A673 (cell line): ENCODE results near the gene CPED1. TPM values are rescaled to one million over a fixed set of nuclear protein-coding genes. Genes with fewer than 3 reads are reported as not detected.

Experiments used
- BruUV-seq: library from RNA; stranded (reverse); fragments of 400-500 nt; replicated peaks from 2 replicates; lab custom pipeline; 2021; lab: Mats Ljungman, UMichigan
- CTCF ChIA-PET: fragments of 300-600 bp; sonication (Branson Sonifier 250); formaldehyde crosslinking; loops from one replicate; lab custom pipeline; 2022; ENCODE audit warnings: antibody characterized with exemption; lab: Charles Lee
- POLR2A ChIA-PET: fragments of 300-600 bp; sonication (Branson Sonifier 250); formaldehyde crosslinking; loops from one replicate; lab custom pipeline; 2022; ENCODE audit warnings: antibody characterized with exemption; ENCODE audit not compliant: low non-redundant PET; lab: Charles Lee
- DNase-seq: peaks from one replicate; pipeline ENCODE4 v3.0.0-alpha.2; 2015; ENCODE audit warnings: low spot score
- H3K27ac ChIP-seq: fragments of 200-600 bp; sonication (generic); 2 replicates; pipeline ENCODE4 v1.5.1; 2016; ENCODE audit warnings: mixed run types, low read depth, mild to moderate bottlenecking, mixed read lengths, antibody characterized with exemption, low read length; ENCODE audit not compliant: poor library complexity, severe bottlenecking
- H3K27me3 ChIP-seq: fragments of 200-600 bp; sonication (generic); replicated peaks from 2 replicates; pipeline ENCODE4 v1.6.1; 2017; ENCODE audit warnings: mixed run types, low read depth, mild to moderate bottlenecking, mixed read lengths, antibody characterized with exemption, low read length; ENCODE audit not compliant: insufficient read depth, poor library complexity
- H3K36me3 ChIP-seq: fragments of 200-600 bp; sonication (generic); 2 replicates; pipeline ENCODE4 v1.6.1; 2016; ENCODE audit warnings: mixed run types, mild to moderate bottlenecking, mixed read lengths, antibody characterized with exemption, low read length; ENCODE audit not compliant: insufficient read depth, poor library complexity, severe bottlenecking
- H3K4me1 ChIP-seq: fragments of 200-600 bp; sonication (generic); 2 replicates; pipeline ENCODE4 v1.6.1; 2017; ENCODE audit warnings: mixed run types, mild to moderate bottlenecking, mixed read lengths, antibody characterized with exemption, low read length; ENCODE audit not compliant: insufficient read depth, poor library complexity, severe bottlenecking
- H3K4me3 ChIP-seq: fragments of 200-600 bp; sonication (generic); 2 replicates; pipeline ENCODE4 v1.5.1; 2016; ENCODE audit warnings: low read depth, mixed run types, mild to moderate bottlenecking, mixed read lengths, low read length; ENCODE audit not compliant: poor library complexity, severe bottlenecking
- H3K9me3 ChIP-seq: fragments of 200-600 bp; sonication (generic); 2 replicates; pipeline ENCODE4 v1.6.1; 2016; ENCODE audit warnings: mixed run types, low read depth, mild to moderate bottlenecking, mixed read lengths, antibody characterized with exemption, low read length; ENCODE audit not compliant: poor library complexity, severe bottlenecking
- EZH2 ChIP-seq: fragments of 200-600 bp; sonication (generic); IDR thresholded peaks from 2 replicates; pipeline ENCODE4 v1.6.1; 2017; ENCODE audit warnings: borderline replicate concordance, low read depth, mild to moderate bottlenecking, mixed read lengths, antibody characterized with exemption, low read length; ENCODE audit not compliant: poor library complexity, severe bottlenecking
- intact Hi-C: fragments of 100-400 bp; cut with micrococcal nuclease; formaldehyde crosslinking; loops from one replicate; pipeline ENCODE4 v1.10.0; 2022; ENCODE audit not compliant: unreplicated experiment
- total RNA-seq: library from RNA; stranded (reverse); gene quantifications from 2 replicates; pipeline ENCODE4 v1.2.3, GENCODE V29; 2021
- TF ChIP-seq, protein P1 (sequence below): fragments of 300-800, 200-600 bp; sonication (generic); conservative IDR thresholded peaks from 2 replicates; pipeline ENCODE4 v1.5.1; 2017; ENCODE audit warnings: low read depth, mild to moderate bottlenecking, antibody characterized with exemption, low read length, moderate library complexity, mixed read lengths

CPED1 gene
- total RNA-seq, 1 experiment from 2014 or later = 0.15 TPM

DNA sequence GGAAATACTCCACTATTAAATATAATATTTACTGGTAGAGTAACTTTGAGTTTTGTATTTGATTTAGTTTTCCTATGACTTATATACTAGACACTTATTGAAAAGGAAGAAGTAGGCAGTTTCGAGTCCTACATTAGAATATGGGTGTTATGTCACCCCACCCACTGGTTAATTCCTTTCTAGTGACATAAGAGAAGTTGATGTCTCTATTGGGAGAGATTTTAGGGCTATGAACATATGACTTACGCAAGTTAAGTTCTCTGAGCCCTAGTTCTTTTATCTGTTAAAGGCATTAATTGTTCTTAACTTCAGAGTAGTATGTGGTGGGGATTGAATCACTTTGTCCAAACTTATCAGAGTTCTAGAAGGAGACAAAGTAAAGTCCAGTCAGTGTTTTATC lies 30.5 kb downstream of the CPED1 start:
- no peaks in the 10 kb centered on the region for H3K27me3 ChIP-seq
- H3K27ac ChIP-seq = no peak overlapping the region
- H3K4me3 ChIP-seq = no peak overlapping the region
- POLR2A ChIA-PET = no interaction called here
- intact Hi-C loops = no loop called here
- CTCF ChIA-PET = no interaction called here
- no peaks in the 10 kb centered on the region for H3K36me3 ChIP-seq
- TF ChIP-seq, protein P1, sequence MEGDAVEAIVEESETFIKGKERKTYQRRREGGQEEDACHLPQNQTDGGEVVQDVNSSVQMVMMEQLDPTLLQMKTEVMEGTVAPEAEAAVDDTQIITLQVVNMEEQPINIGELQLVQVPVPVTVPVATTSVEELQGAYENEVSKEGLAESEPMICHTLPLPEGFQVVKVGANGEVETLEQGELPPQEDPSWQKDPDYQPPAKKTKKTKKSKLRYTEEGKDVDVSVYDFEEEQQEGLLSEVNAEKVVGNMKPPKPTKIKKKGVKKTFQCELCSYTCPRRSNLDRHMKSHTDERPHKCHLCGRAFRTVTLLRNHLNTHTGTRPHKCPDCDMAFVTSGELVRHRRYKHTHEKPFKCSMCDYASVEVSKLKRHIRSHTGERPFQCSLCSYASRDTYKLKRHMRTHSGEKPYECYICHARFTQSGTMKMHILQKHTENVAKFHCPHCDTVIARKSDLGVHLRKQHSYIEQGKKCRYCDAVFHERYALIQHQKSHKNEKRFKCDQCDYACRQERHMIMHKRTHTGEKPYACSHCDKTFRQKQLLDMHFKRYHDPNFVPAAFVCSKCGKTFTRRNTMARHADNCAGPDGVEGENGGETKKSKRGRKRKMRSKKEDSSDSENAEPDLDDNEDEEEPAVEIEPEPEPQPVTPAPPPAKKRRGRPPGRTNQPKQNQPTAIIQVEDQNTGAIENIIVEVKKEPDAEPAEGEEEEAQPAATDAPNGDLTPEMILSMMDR = no peak
- no peak for TF ChIP-seq EZH2
- no TSS peak for BruUV-seq
- DNase-seq = peak; percentile 18
- H3K9me3 ChIP-seq = no peaks in the 10 kb centered on the region
- H3K4me1 ChIP-seq = peaks cover 9% of the 10 kb centered on the region

DNA sequence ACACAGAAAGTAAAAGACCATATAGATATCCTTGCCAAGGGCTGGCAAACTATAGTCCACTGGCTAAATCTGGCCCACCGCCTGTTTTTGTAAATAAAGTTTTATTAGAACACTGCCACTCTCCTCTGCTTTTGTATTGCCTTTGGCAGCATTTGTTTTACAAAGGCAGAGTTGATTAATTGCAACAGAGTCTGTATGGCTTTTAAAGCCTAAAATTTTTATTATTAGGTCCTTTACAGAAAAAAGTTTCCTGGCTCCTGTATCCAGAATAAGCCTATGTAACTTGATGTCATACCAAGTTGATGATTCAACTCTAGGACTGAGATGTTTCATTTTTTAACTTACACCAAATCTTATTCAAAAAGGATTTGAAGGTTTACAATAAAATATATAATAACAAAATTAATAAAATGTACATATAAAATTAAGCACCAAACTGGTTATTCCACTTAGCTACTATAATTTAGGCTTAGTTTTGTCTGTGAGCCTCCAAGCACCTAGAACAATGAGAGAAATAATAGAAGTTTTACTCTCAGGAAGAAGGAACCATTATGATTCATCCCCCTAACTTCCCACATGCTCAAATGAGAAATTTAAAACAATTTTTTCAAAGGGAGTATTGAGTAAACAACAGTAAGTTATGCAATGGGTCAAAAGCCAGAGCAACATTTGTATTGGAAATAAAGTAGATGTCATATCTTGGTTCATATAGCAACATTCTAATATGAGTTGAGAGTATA lies 31.9 kb downstream of the CPED1 start:
- BruUV-seq = no TSS peak
- TF ChIP-seq, protein P1 = no peak
- TF ChIP-seq EZH2 = no peak
- H3K4me3 ChIP-seq = no peak overlapping the region
- no peak overlapping the region for H3K27ac ChIP-seq
- CTCF ChIA-PET = no interaction called here
- no peaks in the 10 kb centered on the region for H3K36me3 ChIP-seq
- no peaks in the 10 kb centered on the region for H3K9me3 ChIP-seq
- intact Hi-C loops = loop anchor here (2.0 kb wide), 1 partner anchor 20 kb away; no protein-coding TSS in a partner anchor
- H3K27me3 ChIP-seq = no peaks in the 10 kb centered on the region
- no peak for DNase-seq
- POLR2A ChIA-PET = no interaction called here
- peaks cover 17% of the 10 kb centered on the region for H3K4me1 ChIP-seq

DNA sequence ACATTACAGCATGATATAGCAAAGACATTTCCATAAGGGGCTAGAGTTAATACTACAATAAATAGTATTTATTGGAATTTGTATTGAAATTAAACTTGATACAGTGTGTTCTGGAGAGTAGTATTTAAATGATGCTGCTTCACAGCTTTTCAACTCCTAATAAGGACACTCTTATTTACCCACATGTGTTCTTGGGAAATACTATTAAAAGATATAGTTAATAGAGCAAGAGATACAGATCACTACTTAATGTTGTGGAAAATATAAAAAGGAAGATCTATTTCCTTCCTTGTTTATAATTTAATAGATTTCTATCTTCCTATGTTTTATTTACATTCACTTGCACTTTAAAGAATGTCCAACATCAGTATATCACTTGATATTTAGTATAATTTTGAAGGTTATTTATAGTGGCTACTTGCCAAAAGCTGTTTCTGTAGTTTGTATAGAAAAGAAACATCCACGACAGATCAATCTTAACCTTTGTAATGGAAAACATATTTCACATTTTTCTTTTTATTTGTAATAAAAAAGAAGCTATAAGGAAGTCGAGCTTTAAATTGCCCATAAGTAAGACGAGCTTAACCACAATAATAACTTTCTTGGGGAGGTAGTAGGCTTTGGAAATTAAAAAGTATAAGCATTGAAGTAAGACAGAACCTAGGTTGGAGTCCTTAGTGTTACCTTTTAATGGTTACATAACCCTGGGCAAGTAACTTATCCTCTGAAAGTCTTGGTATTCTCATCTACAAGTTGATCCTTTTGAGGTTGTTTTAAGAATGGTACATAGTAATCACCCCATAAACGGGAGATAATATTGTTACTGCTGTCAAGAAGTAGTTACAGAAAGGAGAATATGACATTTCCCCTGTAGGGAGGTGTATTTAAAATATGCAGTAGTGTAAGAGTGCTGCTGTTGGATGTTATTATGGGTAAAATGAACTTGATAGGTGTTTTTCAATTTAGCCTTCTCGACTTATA lies 32.8 kb downstream of the CPED1 start:
- H3K4me3 ChIP-seq = no peak overlapping the region
- H3K36me3 ChIP-seq = no peaks in the 10 kb centered on the region
- CTCF ChIA-PET = no interaction called here
- DNase-seq = no peak
- H3K27ac ChIP-seq = no peak overlapping the region
- no peaks in the 10 kb centered on the region for H3K9me3 ChIP-seq
- BruUV-seq = no TSS peak
- H3K4me1 ChIP-seq = peaks cover 17% of the 10 kb centered on the region
- POLR2A ChIA-PET = no interaction called here
- TF ChIP-seq, protein P1 = no peak
- intact Hi-C loops = loop anchor here (2.0 kb wide), 1 partner anchor 20 kb away; no protein-coding TSS in a partner anchor
- no peaks in the 10 kb centered on the region for H3K27me3 ChIP-seq
